Measurements from ENCODE around the gene ACO1. TPM values are rescaled to one million over a fixed set of nuclear protein-coding genes. Genes with fewer than 3 reads are reported as not detected.

The ACO1 gene
- 10 to 100 TPM; 10.7 to 25.7 (median 21.5) TPM for total RNA-seq

GRCh38 chr9:32384364-32385151 is at the start of gene ACO1:
Gene ACO1, plus strand, starts transcription at chr9:32384643. Its CDS starts 20,864 bp downstream, at chr9:32405507.
- TF ChIP-seq, protein P1, sequence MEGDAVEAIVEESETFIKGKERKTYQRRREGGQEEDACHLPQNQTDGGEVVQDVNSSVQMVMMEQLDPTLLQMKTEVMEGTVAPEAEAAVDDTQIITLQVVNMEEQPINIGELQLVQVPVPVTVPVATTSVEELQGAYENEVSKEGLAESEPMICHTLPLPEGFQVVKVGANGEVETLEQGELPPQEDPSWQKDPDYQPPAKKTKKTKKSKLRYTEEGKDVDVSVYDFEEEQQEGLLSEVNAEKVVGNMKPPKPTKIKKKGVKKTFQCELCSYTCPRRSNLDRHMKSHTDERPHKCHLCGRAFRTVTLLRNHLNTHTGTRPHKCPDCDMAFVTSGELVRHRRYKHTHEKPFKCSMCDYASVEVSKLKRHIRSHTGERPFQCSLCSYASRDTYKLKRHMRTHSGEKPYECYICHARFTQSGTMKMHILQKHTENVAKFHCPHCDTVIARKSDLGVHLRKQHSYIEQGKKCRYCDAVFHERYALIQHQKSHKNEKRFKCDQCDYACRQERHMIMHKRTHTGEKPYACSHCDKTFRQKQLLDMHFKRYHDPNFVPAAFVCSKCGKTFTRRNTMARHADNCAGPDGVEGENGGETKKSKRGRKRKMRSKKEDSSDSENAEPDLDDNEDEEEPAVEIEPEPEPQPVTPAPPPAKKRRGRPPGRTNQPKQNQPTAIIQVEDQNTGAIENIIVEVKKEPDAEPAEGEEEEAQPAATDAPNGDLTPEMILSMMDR (IDR thresholded peaks at IDR 0.05) = peak in 3 of 6 experiments; percentile 5 to 44 (median 12)
- peak in 3 of 4 donors; percentile 37 to 78 (median 73) for TF ChIP-seq POLR2A (IDR thresholded peaks at IDR 0.05)
- Histone ChIP-seq H3K27ac (peak within 1 kb of the TSS; percentile 65 to 93 (median 90)), H3K9me3 (no peaks in the 10 kb centered on the region), H3K4me1 (peaks cover 11 to 35% (median 16%) of the 10 kb centered on the region in 3 donors), H3K4me3 (peak within 1 kb of the TSS; percentile 45 to 96 (median 86)), H3K27me3 (peaks cover 0 to 3% (median 0%) of the 10 kb centered on the region in 4 donors), H3K36me3 (no peaks in the 10 kb centered on the region)
- 0 to 6% methylated on average over 2 to 6 of the region's 73 CpGs for WGBS, 2 donors
- DNase-seq = peak; percentile 25
- intact Hi-C loops (cut with DNase I) = loop anchor here (5.0 kb wide), 2 partner anchors 143 to 193 kb away; partner anchors contain the start of gene RIGI

DNA sequence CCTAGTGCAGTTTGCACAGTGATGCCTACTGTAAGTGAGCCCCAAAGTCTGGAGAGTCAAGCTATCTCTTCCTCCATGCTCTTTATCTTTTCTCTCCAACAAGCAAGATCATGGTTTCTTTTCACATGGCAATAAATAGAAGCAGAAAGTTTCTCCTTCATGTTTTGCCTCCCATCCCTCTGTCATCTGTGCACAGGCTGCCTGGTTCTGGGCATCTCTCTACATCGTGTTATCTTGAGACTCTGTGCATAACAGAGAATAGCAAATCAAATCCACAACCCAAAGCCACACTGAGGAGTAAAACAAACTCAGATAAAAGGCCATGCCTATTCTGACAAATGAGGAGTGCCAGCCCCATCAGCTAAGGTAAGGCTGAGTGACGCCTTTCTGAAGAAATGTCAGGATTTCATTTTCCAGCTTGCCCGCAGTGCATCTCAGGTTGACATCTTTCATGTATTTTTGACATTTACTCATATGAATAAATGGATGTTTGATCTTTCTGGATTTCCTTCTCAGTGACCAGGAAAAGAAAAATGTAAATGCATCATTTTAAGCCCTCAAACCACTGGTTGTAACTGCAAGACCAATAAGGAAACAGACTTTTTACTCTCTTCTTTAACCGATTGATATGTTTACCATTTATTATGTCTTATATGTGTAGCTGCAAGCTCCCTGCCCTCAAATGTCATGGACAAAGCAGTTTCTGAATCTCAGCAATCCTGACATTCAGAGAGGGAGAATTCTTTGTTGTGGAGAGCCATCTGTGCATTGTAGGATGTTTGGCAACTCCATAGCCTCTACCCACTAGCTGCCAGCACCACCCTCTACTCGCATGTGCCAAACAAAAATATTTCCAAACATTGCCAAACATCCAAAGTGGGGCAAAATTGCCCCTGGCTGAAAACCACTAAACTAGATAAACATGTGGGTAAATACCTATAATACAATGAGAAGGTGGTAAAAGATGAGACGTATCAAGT is 49.2 kb upstream of the ACO1 start:
- H3K4me3 ChIP-seq = no peak overlapping the region
- no peaks in the 10 kb centered on the region for H3K9me3 ChIP-seq
- no peaks in the 10 kb centered on the region for H3K36me3 ChIP-seq
- intact Hi-C loops (cut with DNase I) = no loop called here
- WGBS, 2 donors = 64 to 70% methylated on average over 6 of the region's 6 CpGs
- H3K27ac ChIP-seq = no peak overlapping the region
- DNase-seq = no peak
- no peaks in the 10 kb centered on the region for H3K27me3 ChIP-seq
- H3K4me1 ChIP-seq = no peaks in the 10 kb centered on the region
- TF ChIP-seq, protein P1 (IDR thresholded peaks at IDR 0.05) = no peak
- TF ChIP-seq POLR2A (IDR thresholded peaks at IDR 0.05) = no peak

- intact Hi-C loops (cut with DNase I) = no loop called here
- 58 to 77% methylated on average over 2 of the region's 2 CpGs for WGBS, 2 donors
- Histone ChIP-seq H3K4me3 (no peak overlapping the region), H3K9me3 (no peaks in the 10 kb centered on the region), H3K27ac (no peak overlapping the region), H3K36me3 (no peaks in the 10 kb centered on the region), H3K4me1 (peaks cover 0 to 4% (median 0%) of the 10 kb centered on the region in 3 donors), H3K27me3 (no peaks in the 10 kb centered on the region)
- DNase-seq = no peak
- no peak for TF ChIP-seq POLR2A (IDR thresholded peaks at IDR 0.05)
- TF ChIP-seq, protein P1 (IDR thresholded peaks at IDR 0.05) = no peak
Measured at GRCh38 chr9:32339424-32339823, 45.0 kb upstream of the ACO1 start.

- H3K36me3 ChIP-seq = no peaks in the 10 kb centered on the region
- H3K27me3 ChIP-seq = no peaks in the 10 kb centered on the region
- no peak for TF ChIP-seq POLR2A (IDR thresholded peaks at IDR 0.05)
- TF ChIP-seq, protein P1 (IDR thresholded peaks at IDR 0.05) = no peak
- no peak overlapping the region for H3K4me3 ChIP-seq
- DNase-seq = no peak
- H3K4me1 ChIP-seq = peaks cover 0 to 13% (median 4%) of the 10 kb centered on the region in 3 donors
- H3K9me3 ChIP-seq = no peaks in the 10 kb centered on the region
- H3K27ac ChIP-seq = no peak overlapping the region
- intact Hi-C loops (cut with DNase I) = no loop called here
- 55 to 59% methylated on average over 5 of the region's 5 CpGs for WGBS, 2 donors
Measured at GRCh38 chr9:32340361-32340760, 44.1 kb upstream of the ACO1 start.
